CD14-positive monocyte (primary cell): ENCODE data around the gene PYHIN1. TPM values are rescaled to one million over a fixed set of nuclear protein-coding genes. Genes with fewer than 3 reads are reported as not detected.

Experiments
- DNase-seq, 3 donors: peaks; one replicate each; pipeline ENCODE4 v3.0.0-alpha.2; 2011 to 2022
- H2AFZ ChIP-seq: 2 replicates; pipeline ENCODE4 v1.6.0; 2012; ENCODE audit warnings: mild to moderate bottlenecking, low read depth, low read length, inconsistent platforms; ENCODE audit not compliant: insufficient read depth, poor library complexity, severe bottlenecking
- H3K27ac ChIP-seq, 2 donors: 1 replicate in 1 of 2; 2 replicates in 1 of 2; pipeline ENCODE4 v1.5.1; 2012 to 2013; ENCODE audit warnings: low read length in 2 of 2, control low read depth in 1 of 2, inconsistent platforms in 1 of 2, low read depth in 1 of 2, mild to moderate bottlenecking in 1 of 2
- H3K27me3 ChIP-seq, 2 donors: one replicate each; pipeline versions ENCODE4 v1.6.0 to v1.6.1; 2011 to 2013; ENCODE audit warnings: low read length in 2 of 2; ENCODE audit not compliant: control insufficient read depth in 2 of 2, insufficient read depth in 2 of 2
- H3K36me3 ChIP-seq, 2 donors: replicated peaks in 1 of 2; 1 replicate in 1 of 2; 2 replicates in 1 of 2; pipeline versions ENCODE4 v1.5.1 to v1.6.1; 2012 to 2013; ENCODE audit warnings: low read length in 2 of 2, control low read depth in 1 of 2, inconsistent platforms in 1 of 2, mild to moderate bottlenecking in 1 of 2; ENCODE audit not compliant: insufficient read depth in 2 of 2, control insufficient read depth in 1 of 2
- H3K4me1 ChIP-seq, 2 donors: 1 replicate in 1 of 2; 2 replicates in 1 of 2; pipeline versions ENCODE4 v1.5.1 to v1.6.1; 2012 to 2013; ENCODE audit warnings: low read length in 2 of 2, control low read depth in 1 of 2, inconsistent platforms in 1 of 2, mild to moderate bottlenecking in 1 of 2, moderate library complexity in 1 of 2; ENCODE audit not compliant: insufficient read depth in 2 of 2, control insufficient read depth in 1 of 2
- H3K4me2 ChIP-seq: replicated peaks from 2 replicates; pipeline ENCODE3; 2012; ENCODE audit warnings: low read length, moderate library complexity, mild to moderate bottlenecking; ENCODE audit not compliant: poor library complexity, severe bottlenecking; ENCODE audit errors: extremely low read depth
- H3K4me3 ChIP-seq, 3 experiments: fragments of 200-600 bp in 1 of 3; sonication (generic) in 1 of 3; replicated peaks in 1 of 3; 1 replicate in 2 of 3; 2 replicates in 1 of 3; pipeline ENCODE4 v1.5.1; 2011 to 2013; ENCODE audit warnings: low read length in 3 of 3, mild to moderate bottlenecking in 3 of 3, control low read depth in 2 of 3, low read depth in 2 of 3, inconsistent platforms in 1 of 3, moderate library complexity in 1 of 3
- H3K79me2 ChIP-seq: 2 replicates; pipeline ENCODE4 v1.6.0; 2012; ENCODE audit warnings: mild to moderate bottlenecking, control low read depth, inconsistent platforms, low read length, moderate library complexity; ENCODE audit not compliant: insufficient read depth
- H3K9ac ChIP-seq: 2 replicates; pipeline ENCODE4 v1.6.0; 2017; ENCODE audit warnings: low read length, mild to moderate bottlenecking; ENCODE audit not compliant: insufficient read depth, poor library complexity, severe bottlenecking
- H3K9me3 ChIP-seq, 2 donors: replicated peaks in 1 of 2; 1 replicate in 1 of 2; 2 replicates in 1 of 2; pipeline versions ENCODE4 v1.5.1 to v1.6.1; 2012 to 2013; ENCODE audit warnings: low read length in 2 of 2, control low read depth in 1 of 2; ENCODE audit not compliant: control insufficient read depth in 1 of 2, insufficient read depth in 1 of 2
- H4K20me1 ChIP-seq: 2 replicates; pipeline ENCODE4 v1.6.0; 2012; ENCODE audit warnings: mild to moderate bottlenecking, low read length, control low read depth, moderate library complexity; ENCODE audit not compliant: insufficient read depth
- H3K27ac Mint-ChIP-seq, 7 donors: one replicate each; pipeline ENCODE4 v1.8.0; 2020; ENCODE audit warnings: mild to moderate bottlenecking in 7 of 7, mixed read lengths in 7 of 7, moderate library complexity in 6 of 7, inconsistent platforms in 2 of 7
- H3K27me3 Mint-ChIP-seq, 3 donors: one replicate each; pipeline ENCODE4 v1.8.0; 2021 to 2022; ENCODE audit warnings: low read depth in 3 of 3, mild to moderate bottlenecking in 3 of 3, mixed read lengths in 3 of 3, moderate library complexity in 3 of 3, inconsistent platforms in 1 of 3
- H3K36me3 Mint-ChIP-seq, 2 donors: one replicate each; pipeline ENCODE4 v1.8.0; 2020; ENCODE audit warnings: mixed read lengths in 2 of 2, inconsistent platforms in 1 of 2, mild to moderate bottlenecking in 1 of 2
- H3K4me1 Mint-ChIP-seq: one replicate; pipeline ENCODE4 v1.8.0; 2020; ENCODE audit warnings: mild to moderate bottlenecking, mixed read lengths
- H3K4me3 Mint-ChIP-seq, 2 donors: one replicate each; pipeline ENCODE4 v1.8.0; 2020; ENCODE audit warnings: mild to moderate bottlenecking in 2 of 2, mixed read lengths in 2 of 2, moderate library complexity in 1 of 2
- H3K9me3 Mint-ChIP-seq, 7 donors: one replicate each; pipeline ENCODE4 v1.8.0; 2020 to 2022; ENCODE audit warnings: mixed read lengths in 7 of 7, mild to moderate bottlenecking in 6 of 7, moderate library complexity in 6 of 7, inconsistent platforms in 2 of 7
- WGBS: methylation state at CpG from one replicate; pipeline ENCODE4 v1.1.5; 2013; ENCODE audit warnings: missing lambda C conversion rate; ENCODE audit not compliant: insufficient coverage; 5-methylcytosine and 5-hydroxymethylcytosine counted together
- intact Hi-C, 2 donors: fragments of 100-400 bp; cut with micrococcal nuclease; formaldehyde crosslinking; loops; one replicate each; pipeline versions ENCODE4 v1.15.0 to v1.15.1; 2023
- polyA plus RNA-seq, 3 donors: library from polyadenylated mRNA; depleted of rRNA in 1 of 3; unstranded in 2 of 3; stranded (reverse) in 1 of 3; fragments of 300-500 nt in 2 of 3; fragments of >200 nt in 1 of 3; fragmentation: Illumina TruSeq in 2 of 3; gene quantifications; 1 replicate in 2 of 3; 2 replicates in 1 of 3; pipeline ENCODE4 v1.2.3, GENCODE V29; 2012 to 2021
- TF ChIP-seq, protein P1 (sequence below): fragments of 200-600 bp; IDR thresholded peaks from one replicate; pipeline ENCODE4 v1.8.0; 2022; ENCODE audit warnings: antibody characterized with exemption, mild to moderate bottlenecking

Gene PYHIN1
- polyA plus RNA-seq, 3 donors: 0.15 to 0.44 TPM; not detected in 1

DNA sequence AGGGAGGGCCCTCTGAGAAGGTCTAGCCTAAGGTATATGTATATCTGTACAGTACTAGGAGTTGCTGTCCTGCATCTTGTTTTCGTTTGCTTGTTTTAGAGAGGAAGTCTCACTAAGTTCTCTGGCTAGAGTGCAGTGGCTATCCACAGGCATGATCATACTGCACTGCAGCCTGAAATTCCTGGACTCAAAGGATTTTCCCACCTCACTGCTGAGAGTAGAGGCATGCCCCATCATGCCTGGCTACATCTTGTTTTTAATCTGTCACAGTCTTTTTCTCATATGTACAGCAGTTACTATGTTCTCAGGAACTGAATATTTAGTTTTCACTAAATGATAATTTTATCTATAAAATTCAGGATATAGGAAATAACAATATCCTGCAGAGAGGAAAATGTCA, 15.3 kb upstream of the PYHIN1 start:
- Histone ChIP-seq H2AFZ (no peak overlapping the region), H3K9me3 (peaks cover 13 to 37% of the 10 kb centered on the region in 2 donors), H3K4me1 (no peaks in the 10 kb centered on the region), H4K20me1 (no peaks in the 10 kb centered on the region), H3K4me2 (no peak overlapping the region), H3K4me3 (no peak overlapping the region), H3K27ac (no peak overlapping the region), H3K27me3 (no peaks in the 10 kb centered on the region), H3K36me3 (no peaks in the 10 kb centered on the region), H3K79me2 (no peaks in the 10 kb centered on the region), H3K9ac (no peak overlapping the region)
- TF ChIP-seq, protein P1, sequence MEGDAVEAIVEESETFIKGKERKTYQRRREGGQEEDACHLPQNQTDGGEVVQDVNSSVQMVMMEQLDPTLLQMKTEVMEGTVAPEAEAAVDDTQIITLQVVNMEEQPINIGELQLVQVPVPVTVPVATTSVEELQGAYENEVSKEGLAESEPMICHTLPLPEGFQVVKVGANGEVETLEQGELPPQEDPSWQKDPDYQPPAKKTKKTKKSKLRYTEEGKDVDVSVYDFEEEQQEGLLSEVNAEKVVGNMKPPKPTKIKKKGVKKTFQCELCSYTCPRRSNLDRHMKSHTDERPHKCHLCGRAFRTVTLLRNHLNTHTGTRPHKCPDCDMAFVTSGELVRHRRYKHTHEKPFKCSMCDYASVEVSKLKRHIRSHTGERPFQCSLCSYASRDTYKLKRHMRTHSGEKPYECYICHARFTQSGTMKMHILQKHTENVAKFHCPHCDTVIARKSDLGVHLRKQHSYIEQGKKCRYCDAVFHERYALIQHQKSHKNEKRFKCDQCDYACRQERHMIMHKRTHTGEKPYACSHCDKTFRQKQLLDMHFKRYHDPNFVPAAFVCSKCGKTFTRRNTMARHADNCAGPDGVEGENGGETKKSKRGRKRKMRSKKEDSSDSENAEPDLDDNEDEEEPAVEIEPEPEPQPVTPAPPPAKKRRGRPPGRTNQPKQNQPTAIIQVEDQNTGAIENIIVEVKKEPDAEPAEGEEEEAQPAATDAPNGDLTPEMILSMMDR: no peak
- Mint-ChIP-seq H3K36me3 (peaks cover 0 to 1% of the 10 kb centered on the region in 2 donors), H3K27me3 (peaks cover 0 to 4% (median 3%) of the 10 kb centered on the region in 3 donors), H3K27ac (no peak overlapping the region), H3K4me1 (no peaks in the 10 kb centered on the region), H3K4me3 (no peak overlapping the region), H3K9me3 (peaks cover 21 to 42% (median 38%) of the 10 kb centered on the region in 7 donors)
- intact Hi-C loops: no loop called here
- DNase-seq: no peak
- whole genome bisulfite sequencing: no CpG with 5 or more reads among the region's 1 CpG

- no peak overlapping the region for H3K9ac ChIP-seq
- WGBS: no CpG with 5 or more reads among the region's 2 CpGs
- no peaks in the 10 kb centered on the region for H3K27me3 ChIP-seq
- no peak overlapping the region for H3K4me2 ChIP-seq
- Mint-ChIP-seq H3K27me3 (peaks cover 1 to 9% (median 3%) of the 10 kb centered on the region in 3 donors), H3K27ac (no peak overlapping the region), H3K9me3 (peaks cover 14 to 28% (median 23%) of the 10 kb centered on the region in 7 donors), H3K4me3 (no peak overlapping the region), H3K4me1 (no peaks in the 10 kb centered on the region), H3K36me3 (no peaks in the 10 kb centered on the region)
- intact Hi-C loops: no loop called here
- H3K36me3 ChIP-seq: no peaks in the 10 kb centered on the region
- H3K9me3 ChIP-seq: peaks cover 9 to 16% of the 10 kb centered on the region in 2 donors
- H3K4me1 ChIP-seq: no peaks in the 10 kb centered on the region
- H3K4me3 ChIP-seq: no peak overlapping the region
- TF ChIP-seq, protein P1: no peak
- DNase-seq: no peak
- H3K79me2 ChIP-seq: no peaks in the 10 kb centered on the region
- H3K27ac ChIP-seq: no peak overlapping the region
- H2AFZ ChIP-seq: no peak overlapping the region
- H4K20me1 ChIP-seq: no peaks in the 10 kb centered on the region
These were observed 6.7 kb upstream of the PYHIN1 start for GRCh38 chr1:158924677-158925076.
